NCI-H82 treated with DMSO at 0.1 percent for 48 hours (cell line): ENCODE results near the gene OR2T2.
A peak's percentile ranks its signal among the peaks of the same experiment; 100 is the strongest.
"Not testable (repeated sequence)": the region's sequence is repeated elsewhere in the genome, so short reads cannot be mapped to it uniquely, and the experiment has no call there.

Experiments used
- DNase-seq: peaks from one replicate; lab custom pipeline; 2025; ENCODE audit not compliant: unreplicated experiment; lab: John Stamatoyannopoulos, UW

OR2T2 gene

GRCh38 chr1:248445399-248445798, at the start of gene OR2T2:
Gene OR2T2, plus strand, starts transcription at chr1:248445637. Its CDS starts 7,161 bp downstream, at chr1:248452798.
- DNase-seq, result not testable (repeated sequence)

GRCh38 chr1:248402748-248403147, 42.7 kb upstream of the OR2T2 start, which contains the start of gene OR2T1:
Gene OR2T1, plus strand, starts transcription at chr1:248403048. Its CDS starts 3,100 bp downstream, at chr1:248406148.
- DNase-seq, result no peak

- peak; percentile 6 for DNase-seq
These were observed 41.4 kb upstream of the OR2T2 start for GRCh38 chr1:248404024-248404423.

- DNase-seq, result no peak
These were observed 38.4 kb upstream of the OR2T2 start for GRCh38 chr1:248406721-248407692.

GRCh38 chr1:248416226-248416625, 29.2 kb upstream of the OR2T2 start:
- no peak for DNase-seq

GRCh38 chr1:248417854-248418253, 27.6 kb upstream of the OR2T2 start:
- DNase-seq, result no peak

- no peak for DNase-seq
These were observed 24.1 kb upstream of the OR2T2 start for GRCh38 chr1:248421384-248421783.

- not testable (repeated sequence) for DNase-seq
These were observed 17.8 kb upstream of the OR2T2 start for GRCh38 chr1:248427526-248428191.

GRCh38 chr1:248428192-248428533, 17.3 kb upstream of the OR2T2 start:
- not testable (repeated sequence) for DNase-seq

- DNase-seq, result not testable (repeated sequence)
These were observed 13.8 kb upstream of the OR2T2 start for GRCh38 chr1:248431683-248432082.

GRCh38 chr1:248432201-248432600, 13.2 kb upstream of the OR2T2 start:
- not testable (repeated sequence) for DNase-seq

- not testable (repeated sequence) for DNase-seq
These were observed 11.5 kb upstream of the OR2T2 start for GRCh38 chr1:248433811-248434415.

GRCh38 chr1:248434913-248435312, 10.5 kb upstream of the OR2T2 start:
- DNase-seq, result not testable (repeated sequence)

GRCh38 chr1:248436303-248436702, 9.1 kb upstream of the OR2T2 start:
- not testable (repeated sequence) for DNase-seq

- DNase-seq, result not testable (repeated sequence)
These were observed 6.8 kb upstream of the OR2T2 start for GRCh38 chr1:248438668-248439067.

GRCh38 chr1:248439283-248439682, 6.2 kb upstream of the OR2T2 start:
- DNase-seq, result not testable (repeated sequence)

- DNase-seq, result not testable (repeated sequence)
These were observed 2.7 kb upstream of the OR2T2 start for GRCh38 chr1:248442500-248443277.

- not testable (repeated sequence) for DNase-seq
These were observed 834 bp upstream of the OR2T2 start for GRCh38 chr1:248444603-248445002.

- not testable (repeated sequence) for DNase-seq
These were observed 3.1 kb downstream of the OR2T2 start for GRCh38 chr1:248448409-248449074.
